ENCODE data around the gene SNX25. TPM values are rescaled to one million over a fixed set of nuclear protein-coding genes. Genes with fewer than 3 reads are reported as not detected.

Gene SNX25
- total and polyA plus RNA-seq, 2 of the 13 experiments (the other 11 are each of a cell fraction or from before 2014, with no cell fraction given) = 23.4 to 23.5 TPM

GRCh38 chr4:185395956-185396723 is 186.7 kb downstream of the SNX25 start (continued):
- TF ChIP-seq TARDBP (CRISPR knock-in tag; IDR thresholded peaks at IDR 0.05) (peak; percentile 76), PTBP1 (IDR thresholded peaks at IDR 0.05; ENCODE audit: low read depth, low read length, poor library complexity, severe bottlenecking) (peak; percentile 56), ZNF275 (CRISPR knock-in tag; IDR thresholded peaks at IDR 0.05; ENCODE audit: borderline replicate concordance) (peak; percentile 91; the same call in 1 of the 2 replicates), DDIT3 (CRISPR knock-in tag; IDR thresholded peaks at IDR 0.05) (no peak), NFAT5 (CRISPR knock-in tag; IDR thresholded peaks at IDR 0.05) (peak; percentile 98), ZBTB25 (CRISPR knock-in tag; IDR thresholded peaks at IDR 0.05) (peak; percentile 89), ZSCAN31 (CRISPR knock-in tag; IDR thresholded peaks at IDR 0.05; ENCODE audit: low read depth) (peak; percentile 94), RELA (CRISPR knock-in tag; IDR thresholded peaks at IDR 0.05) (no peak), PLSCR1 (CRISPR knock-in tag; IDR thresholded peaks at IDR 0.05; ENCODE audit: borderline replicate concordance) (0 out of 2 replicates have a peak, but pooled peaks have one; percentile 64), ZSCAN29 (CRISPR knock-in tag; conservative IDR thresholded peaks at IDR 0.05) (peak; percentile 73; the same call in 1 of the 2 replicates), HOXA5 (CRISPR knock-in tag; IDR thresholded peaks at IDR 0.05) (peak; percentile 92), ZNF816 (CRISPR knock-in tag; IDR thresholded peaks at IDR 0.05; ENCODE audit: borderline replicate concordance) (peak; percentile 83; the same call in 1 of the 2 replicates), PHF20 (CRISPR knock-in tag; IDR thresholded peaks at IDR 0.05) (peak; percentile 65), ZFYVE20 (CRISPR knock-in tag; IDR thresholded peaks at IDR 0.05; ENCODE audit: borderline replicate concordance, low read depth) (peak; percentile 27; the same call in 1 of the 2 replicates), ZNF333 (CRISPR knock-in tag; IDR thresholded peaks at IDR 0.05; ENCODE audit: borderline replicate concordance) (peak; percentile 90; the same call in 1 of the 2 replicates)
